Ectodermal cell (in vitro differentiated cells): Measurements from ENCODE around the gene OR5B2. TPM values are rescaled to one million over a fixed set of nuclear protein-coding genes. Genes with fewer than 3 reads are reported as not detected.

Source experiments
- H3K27ac ChIP-seq: 2 replicates; pipeline ENCODE4 v1.7.0; 2013; ENCODE audit warnings: mild to moderate bottlenecking, low read depth, low read length; ENCODE audit not compliant: insufficient read depth, poor library complexity, severe bottlenecking
- H3K27me3 ChIP-seq: 2 replicates; pipeline ENCODE4 v1.7.0; 2013; ENCODE audit warnings: mild to moderate bottlenecking, low read length; ENCODE audit not compliant: insufficient read depth, control insufficient read depth, poor library complexity, severe bottlenecking
- H3K36me3 ChIP-seq: one replicate; pipeline ENCODE4 v1.7.0; 2013; ENCODE audit warnings: low read length; ENCODE audit not compliant: control insufficient read depth, insufficient read depth
- H3K4me1 ChIP-seq: one replicate; pipeline ENCODE4 v1.7.0; 2013; ENCODE audit warnings: low read length; ENCODE audit not compliant: control insufficient read depth, insufficient read depth
- H3K4me3 ChIP-seq: 2 replicates; pipeline ENCODE4 v1.7.0; 2013; ENCODE audit warnings: low read depth, low read length, control low read depth; ENCODE audit not compliant: insufficient read depth
- H3K9me3 ChIP-seq: 2 replicates; pipeline ENCODE4 v1.7.0; 2013; ENCODE audit warnings: mild to moderate bottlenecking, low read length, moderate library complexity; ENCODE audit not compliant: control insufficient read depth
- WGBS, 2 experiments: methylation state at CpG; one replicate each; pipeline ENCODE4 v1.1.7; 2013; ENCODE audit warnings: missing lambda C conversion rate in 2 of 2; 5-methylcytosine and 5-hydroxymethylcytosine counted together
- polyA plus RNA-seq, 4 experiments: library from polyadenylated mRNA; stranded (reverse); fragments of 50-300 nt; gene quantifications; one replicate each; pipeline ENCODE4 v1.2.3, GENCODE V29; 2013

Gene OR5B2
- not detected for polyA plus RNA-seq (2013, experiment 1 of 4)
- not detected for polyA plus RNA-seq (2013, experiment 2 of 4)
- polyA plus RNA-seq (2013, experiment 3 of 4): not detected
- not detected for polyA plus RNA-seq (2013, experiment 4 of 4)

- no peaks in the 10 kb centered on the region for H3K27me3 ChIP-seq
- H3K36me3 ChIP-seq: no peaks in the 10 kb centered on the region
- H3K4me1 ChIP-seq: no peaks in the 10 kb centered on the region
- peaks cover 2% of the 10 kb centered on the region for H3K9me3 ChIP-seq
- no peak within 1 kb of the TSS for H3K4me3 ChIP-seq
- H3K27ac ChIP-seq: no peak within 1 kb of the TSS
- 89 to 92% methylated on average over 3 of the region's 3 CpGs for WGBS, 2 experiments
These were observed at the start of gene OR5B2 for GRCh38 chr11:58428021-58428420. Gene OR5B2, minus strand, starts transcription at chr11:58428121. Its CDS starts 4,860 bp downstream, at chr11:58423261.

- H3K4me3 ChIP-seq: no peak overlapping the region
- no peaks in the 10 kb centered on the region for H3K27me3 ChIP-seq
- H3K36me3 ChIP-seq: no peaks in the 10 kb centered on the region
These were observed 44.0 kb upstream of the OR5B2 start for GRCh38 chr11:58471892-58472291.

DNA sequence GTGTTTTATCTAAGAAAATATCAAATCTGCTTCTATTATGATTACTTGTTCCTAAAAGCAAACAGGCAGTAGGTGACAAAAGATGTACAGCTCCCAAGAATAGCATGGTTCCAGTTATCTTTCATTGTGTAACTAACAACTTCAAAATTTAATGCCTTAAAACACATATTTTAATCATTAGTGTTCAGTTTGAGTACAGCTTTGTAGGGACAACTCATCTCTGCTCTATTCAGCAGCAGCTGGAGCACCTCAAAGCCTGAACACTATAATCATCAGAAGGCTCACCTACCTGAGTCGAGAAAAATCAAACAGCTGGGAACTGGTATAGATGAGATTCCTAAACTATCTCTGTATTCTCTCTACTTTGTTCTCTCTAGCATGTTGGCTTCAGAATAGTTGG is 38.4 kb upstream of the OR5B2 start:
- no peaks in the 10 kb centered on the region for H3K36me3 ChIP-seq
- WGBS, 2 experiments: 78 to 86% methylated on average over 1 of the region's 1 CpG
- H3K27me3 ChIP-seq: no peaks in the 10 kb centered on the region
- no peaks in the 10 kb centered on the region for H3K9me3 ChIP-seq
- H3K4me1 ChIP-seq: no peaks in the 10 kb centered on the region
- no peak overlapping the region for H3K4me3 ChIP-seq
- H3K27ac ChIP-seq: no peak overlapping the region

More at GRCh38 chr11:58471892-58472291, 44.0 kb upstream of the OR5B2 start:
- Histone ChIP-seq H3K4me1 (no peaks in the 10 kb centered on the region), H3K9me3 (no peaks in the 10 kb centered on the region), H3K27ac (no peak overlapping the region)

GRCh38 chr11:58465690-58466089 is 37.8 kb upstream of the OR5B2 start:
- Histone ChIP-seq H3K27ac (no peak overlapping the region), H3K27me3 (no peaks in the 10 kb centered on the region), H3K9me3 (no peaks in the 10 kb centered on the region), H3K4me1 (no peaks in the 10 kb centered on the region), H3K36me3 (no peaks in the 10 kb centered on the region), H3K4me3 (no peak overlapping the region)
- 75 to 84% methylated on average over 3 of the region's 3 CpGs for WGBS, 2 experiments

DNA sequence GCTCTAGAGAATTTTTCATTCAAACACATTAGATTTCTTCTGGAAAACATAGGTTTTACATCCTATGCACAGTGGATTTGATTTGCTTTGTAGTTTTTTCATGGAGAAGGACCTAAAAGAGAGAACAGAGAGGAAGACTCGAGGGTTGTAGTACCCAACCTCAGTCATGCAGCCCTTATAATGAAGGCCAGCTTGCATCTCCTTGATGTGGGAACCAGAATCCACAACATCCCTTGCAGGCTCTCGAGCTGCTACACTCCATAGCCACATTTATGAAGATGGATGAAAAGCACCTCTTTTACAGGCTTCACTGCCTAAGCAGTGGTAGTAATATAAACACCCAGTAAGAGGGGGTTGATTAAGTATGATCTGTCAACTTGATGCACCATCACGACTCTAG is 23.7 kb upstream of the OR5B2 start:
- no peak overlapping the region for H3K4me3 ChIP-seq
- no peaks in the 10 kb centered on the region for H3K36me3 ChIP-seq
- WGBS, 2 experiments: 70 to 83% methylated on average over 3 of the region's 3 CpGs
- H3K4me1 ChIP-seq: no peaks in the 10 kb centered on the region
- H3K27me3 ChIP-seq: no peaks in the 10 kb centered on the region
- H3K27ac ChIP-seq: no peak overlapping the region
- H3K9me3 ChIP-seq: no peaks in the 10 kb centered on the region

GRCh38 chr11:58446294-58446693 is 18.4 kb upstream of the OR5B2 start:
- H3K36me3 ChIP-seq: no peaks in the 10 kb centered on the region
- no peak overlapping the region for H3K4me3 ChIP-seq
- WGBS, 2 experiments: 92 to 94% methylated on average over 6 of the region's 6 CpGs

GRCh38 chr11:58444300-58444699 is 16.4 kb upstream of the OR5B2 start:
- WGBS, 2 experiments: 84 to 91% methylated on average over 2 of the region's 2 CpGs
- Histone ChIP-seq H3K9me3 (no peaks in the 10 kb centered on the region), H3K36me3 (no peaks in the 10 kb centered on the region), H3K4me1 (no peaks in the 10 kb centered on the region), H3K27me3 (no peaks in the 10 kb centered on the region), H3K27ac (no peak overlapping the region), H3K4me3 (no peak overlapping the region)

More at GRCh38 chr11:58446294-58446693, 18.4 kb upstream of the OR5B2 start:
- Histone ChIP-seq H3K4me1 (no peaks in the 10 kb centered on the region), H3K27me3 (no peaks in the 10 kb centered on the region), H3K27ac (no peak overlapping the region), H3K9me3 (no peaks in the 10 kb centered on the region)

- Histone ChIP-seq H3K27me3 (no peaks in the 10 kb centered on the region), H3K4me3 (no peak within 1 kb of the TSS), H3K36me3 (no peaks in the 10 kb centered on the region), H3K9me3 (no peaks in the 10 kb centered on the region), H3K27ac (no peak within 1 kb of the TSS), H3K4me1 (no peaks in the 10 kb centered on the region)
- 69 to 85% methylated on average over 1 of the region's 1 CpG for WGBS, 2 experiments
These were observed 14.2 kb upstream of the OR5B2 start, which contains the start of gene OR5B12 for GRCh38 chr11:58442136-58442535. Gene OR5B12, minus strand, starts transcription at chr11:58442236. Its CDS starts 2,085 bp downstream, at chr11:58440151.

- H3K4me3 ChIP-seq: no peak overlapping the region
- no peak overlapping the region for H3K27ac ChIP-seq
- H3K9me3 ChIP-seq: no peaks in the 10 kb centered on the region
- 62 to 67% methylated on average over 4 of the region's 4 CpGs for WGBS, 2 experiments
- no peaks in the 10 kb centered on the region for H3K36me3 ChIP-seq
- H3K27me3 ChIP-seq: no peaks in the 10 kb centered on the region
- no peaks in the 10 kb centered on the region for H3K4me1 ChIP-seq
These were observed 10.6 kb upstream of the OR5B2 start for GRCh38 chr11:58438486-58438885.

DNA sequence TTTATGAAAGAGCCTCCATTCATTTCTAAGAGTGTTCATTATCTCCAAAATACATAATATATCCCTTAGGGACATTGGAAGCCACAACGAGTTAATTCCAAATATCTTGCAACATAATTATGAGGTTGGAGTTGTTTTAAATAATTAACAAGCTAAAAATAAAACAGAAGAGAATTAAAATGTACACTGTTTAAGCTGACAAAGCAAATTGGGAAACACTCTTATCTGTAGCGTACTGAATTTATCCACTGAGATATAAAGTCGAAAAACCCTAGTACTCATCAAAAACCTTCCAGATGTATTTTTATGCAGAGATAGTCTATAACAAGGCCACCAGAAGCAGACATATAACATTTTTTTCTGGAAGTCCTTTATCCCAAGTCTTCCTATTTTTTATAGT is 6.3 kb upstream of the OR5B2 start:
- H3K4me3 ChIP-seq: no peak overlapping the region
- no peaks in the 10 kb centered on the region for H3K4me1 ChIP-seq
- no peaks in the 10 kb centered on the region for H3K36me3 ChIP-seq
- H3K9me3 ChIP-seq: peaks cover 2% of the 10 kb centered on the region
- WGBS, 2 experiments: 82 to 93% methylated on average over 2 of the region's 3 CpGs
- H3K27ac ChIP-seq: no peak overlapping the region
- no peaks in the 10 kb centered on the region for H3K27me3 ChIP-seq
